Measurements from ENCODE around the gene PFKFB1. TPM values are rescaled to one million over a fixed set of nuclear protein-coding genes. Genes with fewer than 3 reads are reported as not detected.

PFKFB1 gene
- total and polyA plus RNA-seq, 11 donors, result 0.11 to 1.2 (median 0.24) TPM; not detected in 3

DNA sequence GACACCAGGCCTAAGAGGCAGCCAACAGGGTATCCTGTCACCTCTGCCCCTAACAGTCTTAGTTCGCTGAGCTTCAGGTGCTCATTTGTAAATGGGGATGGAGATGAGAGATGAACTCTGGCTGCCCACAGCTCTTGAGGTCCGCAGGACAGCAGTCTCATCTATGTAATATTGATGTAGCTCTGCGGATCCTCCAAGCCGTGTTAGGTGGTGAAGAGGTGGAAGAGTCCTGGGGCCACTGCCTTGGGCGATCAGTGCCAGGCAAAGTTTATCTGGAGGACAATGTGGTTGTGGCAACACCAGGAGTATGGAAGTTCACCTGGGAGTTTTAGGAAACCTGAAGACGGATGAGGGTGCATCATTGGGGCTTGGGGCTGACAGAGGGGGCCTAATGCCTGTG, 59.9 kb downstream of the PFKFB1 start:
- DNase-seq, result no peak
- ATAC-seq, result no peak
- 66 to 94% (median 77%) methylated on average over 5 to 6 of the region's 6 CpGs for WGBS, 4 donors
- H3K27me3 ChIP-seq, result no peaks in the 10 kb centered on the region
- no peak overlapping the region for H3K4me3 ChIP-seq
- no peaks in the 10 kb centered on the region for H3K9me3 ChIP-seq
- H3K36me3 ChIP-seq, result peaks cover 0 to 2% (median 0%) of the 10 kb centered on the region in 9 donors
- TF ChIP-seq POLR2A (IDR thresholded peaks at IDR 0.05) (no peak), CTCF (IDR thresholded peaks at IDR 0.05) (no peak)
- no peak overlapping the region for H3K27ac ChIP-seq
- intact Hi-C loops (cut with DNase I), result no loop called here
- H3K4me1 ChIP-seq, result no peaks in the 10 kb centered on the region

GRCh38 chrX:54933150-54933826, 60.7 kb downstream of the PFKFB1 start:
- Histone ChIP-seq H3K9me3 (no peaks in the 10 kb centered on the region), H3K36me3 (peaks cover 0 to 7% (median 0%) of the 10 kb centered on the region in 9 donors), H3K4me1 (no peaks in the 10 kb centered on the region), H3K27ac (no peak overlapping the region), H3K27me3 (no peaks in the 10 kb centered on the region), H3K4me3 (no peak overlapping the region)
- ATAC-seq, result no peak
- no peak for DNase-seq
- WGBS, 4 donors, result 74 to 90% (median 83%) methylated on average over 10 of the region's 10 CpGs
- intact Hi-C loops (cut with DNase I), result no loop called here
- TF ChIP-seq CTCF (IDR thresholded peaks at IDR 0.05), result no peak
- no peak for TF ChIP-seq POLR2A (IDR thresholded peaks at IDR 0.05)

DNA sequence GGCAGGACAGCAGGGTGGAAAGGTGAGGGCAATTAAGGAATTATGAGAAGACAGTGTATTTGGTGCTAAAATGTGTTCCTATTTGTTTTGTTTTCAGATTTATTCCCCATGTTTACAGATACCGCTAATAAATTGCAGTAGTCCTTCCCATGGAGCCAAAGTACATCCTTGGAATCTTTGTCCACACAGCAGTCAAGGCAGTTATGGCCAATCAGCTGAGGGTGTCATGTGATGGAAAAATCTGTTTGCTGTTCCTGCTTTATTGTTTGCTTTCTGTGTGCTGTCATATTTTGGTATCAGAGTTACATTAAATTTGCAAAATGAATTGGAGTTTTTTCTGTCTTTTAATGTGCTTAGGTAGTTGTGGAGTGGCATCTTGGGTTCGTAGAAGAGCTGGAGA, 62.9 kb downstream of the PFKFB1 start:
- Histone ChIP-seq H3K4me1 (no peaks in the 10 kb centered on the region), H3K9me3 (peaks cover 0 to 4% (median 0%) of the 10 kb centered on the region in 12 donors), H3K4me3 (no peak overlapping the region), H3K36me3 (peaks cover 0 to 7% (median 0%) of the 10 kb centered on the region in 9 donors), H3K27ac (no peak overlapping the region), H3K27me3 (no peaks in the 10 kb centered on the region)
- DNase-seq, result no peak
- 53 to 96% (median 82%) methylated on average over 2 of the region's 2 CpGs for WGBS, 4 donors
- intact Hi-C loops (cut with DNase I), result no loop called here
- TF ChIP-seq POLR2A (IDR thresholded peaks at IDR 0.05), result no peak
- TF ChIP-seq CTCF (IDR thresholded peaks at IDR 0.05), result no peak
- ATAC-seq, result no peak

DNA sequence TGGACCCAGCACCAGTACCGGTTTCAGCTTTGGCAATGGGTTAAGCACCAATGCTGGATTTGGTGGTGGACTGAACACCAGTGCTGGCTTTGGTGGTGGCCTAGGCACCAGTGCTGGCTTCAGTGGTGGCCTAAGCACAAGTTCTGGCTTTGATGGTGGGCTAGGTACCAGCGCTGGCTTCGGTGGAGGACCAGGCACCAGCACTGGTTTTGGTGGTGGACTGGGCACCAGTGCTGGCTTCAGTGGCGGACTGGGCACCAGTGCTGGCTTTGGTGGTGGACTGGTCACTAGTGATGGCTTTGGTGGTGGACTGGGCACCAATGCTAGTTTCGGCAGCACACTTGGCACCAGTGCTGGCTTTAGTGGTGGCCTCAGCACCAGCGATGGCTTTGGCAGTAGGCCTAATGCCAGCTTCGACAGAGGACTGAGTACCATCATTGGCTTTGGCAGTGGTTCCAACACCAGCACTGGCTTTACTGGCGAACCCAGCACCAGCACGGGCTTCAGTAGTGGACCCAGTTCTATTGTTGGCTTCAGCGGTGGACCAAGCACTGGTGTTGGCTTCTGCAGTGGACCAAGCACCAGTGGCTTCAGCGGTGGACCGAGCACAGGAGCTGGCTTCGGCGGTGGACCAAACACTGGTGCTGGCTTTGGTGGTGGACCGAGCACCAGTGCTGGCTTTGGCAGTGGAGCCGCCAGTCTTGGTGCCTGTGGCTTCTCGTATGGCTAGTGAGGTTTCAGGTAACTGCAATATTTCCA, 63.5 kb downstream of the PFKFB1 start:
- Histone ChIP-seq H3K36me3 (peaks cover 0 to 7% (median 0%) of the 10 kb centered on the region in 9 donors), H3K4me3 (no peak overlapping the region), H3K4me1 (no peaks in the 10 kb centered on the region), H3K9me3 (peaks cover 0 to 4% (median 0%) of the 10 kb centered on the region in 12 donors), H3K27me3 (no peaks in the 10 kb centered on the region), H3K27ac (no peak overlapping the region)
- no peak for DNase-seq
- intact Hi-C loops (cut with DNase I), result no loop called here
- no peak for TF ChIP-seq POLR2A (IDR thresholded peaks at IDR 0.05)
- WGBS, 4 donors, result 74 to 97% (median 92%) methylated on average over 9 to 17 of the region's 17 CpGs
- ATAC-seq, result no peak
